ENCODE results near the gene CEND1. TPM values are rescaled to one million over a fixed set of nuclear protein-coding genes. Genes with fewer than 3 reads are reported as not detected.
A peak's percentile ranks its signal among the peaks of the same experiment; 100 is the strongest.

The CEND1 gene
- total RNA-seq, 2 donors from 2014 or later = 0.95 to 3.4 TPM

DNA sequence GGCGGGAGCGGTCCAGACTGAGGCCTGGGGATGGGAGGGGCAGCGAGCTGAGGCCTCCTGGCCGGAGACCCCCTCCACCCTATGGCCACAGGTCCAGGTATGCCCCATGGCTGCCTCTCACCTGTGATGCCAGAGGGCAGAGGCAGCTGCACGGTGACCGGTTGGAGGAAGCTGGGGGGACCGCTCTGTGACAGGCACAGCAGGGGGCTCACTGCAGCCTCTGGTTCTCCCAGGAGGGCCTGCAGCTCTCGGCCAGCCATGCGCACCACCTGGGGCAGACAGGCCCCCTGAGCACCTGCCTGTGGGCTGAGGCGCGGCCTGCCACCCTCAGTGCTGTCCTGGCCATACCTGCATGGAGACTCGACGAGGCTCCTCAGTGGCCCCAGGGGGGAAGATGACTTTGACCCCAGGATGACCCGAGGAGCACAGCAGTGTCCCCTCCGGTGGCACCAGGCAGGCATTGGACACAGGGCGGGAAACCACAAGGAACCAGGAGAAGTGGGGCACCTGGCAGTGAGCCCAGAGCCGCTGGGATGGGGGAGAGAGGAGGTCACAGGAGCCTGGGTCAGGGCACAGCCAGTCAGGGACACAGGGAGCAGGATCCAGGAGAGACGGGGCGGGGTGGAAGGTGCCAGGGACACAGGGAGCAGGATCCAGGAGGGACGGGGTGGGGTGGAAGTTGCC is 11.3 kb upstream of the CEND1 start:
- Mint-ChIP-seq H3K4me1 (ENCODE audit: low read depth in 2 of 2) (peaks cover 2 to 3% of the 10 kb centered on the region in 2 donors), H3K4me3 (no peak overlapping the region), H3K27me3 (no peaks in the 10 kb centered on the region), H3K9me3 (no peaks in the 10 kb centered on the region), H3K27ac (no peak overlapping the region), H3K36me3 (no peaks in the 10 kb centered on the region)
- DNase-seq (ENCODE audit: low spot score) = no peak
- no peak for ATAC-seq

DNA sequence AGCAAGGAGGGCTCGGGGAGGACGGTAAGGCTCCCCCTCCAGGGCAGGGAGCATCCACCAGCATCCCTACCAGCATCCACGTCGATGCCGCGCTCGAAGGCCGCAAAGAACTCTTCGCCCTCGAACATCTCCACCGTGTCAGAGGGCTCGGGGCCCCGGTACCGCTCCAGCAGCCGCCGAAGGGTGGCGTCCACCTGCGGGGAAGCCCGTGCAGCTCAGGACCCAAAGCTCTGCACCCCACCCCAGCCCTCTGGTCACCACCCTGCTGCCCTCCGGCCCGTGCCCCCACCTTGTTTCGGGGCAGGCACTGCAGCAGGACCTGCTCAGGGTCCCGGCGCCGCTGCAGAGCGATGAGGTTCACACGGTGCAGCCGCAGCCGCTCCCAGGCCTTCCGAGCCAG is 10.6 kb upstream of the CEND1 start:
- Mint-ChIP-seq H3K4me3 (no peak overlapping the region), H3K9me3 (no peaks in the 10 kb centered on the region), H3K27ac (no peak overlapping the region), H3K27me3 (no peaks in the 10 kb centered on the region), H3K4me1 (ENCODE audit: low read depth in 2 of 2) (peaks cover 7% of the 10 kb centered on the region in 2 donors), H3K36me3 (no peaks in the 10 kb centered on the region)
- no peak for ATAC-seq
- no peak for DNase-seq (ENCODE audit: low spot score)

DNA sequence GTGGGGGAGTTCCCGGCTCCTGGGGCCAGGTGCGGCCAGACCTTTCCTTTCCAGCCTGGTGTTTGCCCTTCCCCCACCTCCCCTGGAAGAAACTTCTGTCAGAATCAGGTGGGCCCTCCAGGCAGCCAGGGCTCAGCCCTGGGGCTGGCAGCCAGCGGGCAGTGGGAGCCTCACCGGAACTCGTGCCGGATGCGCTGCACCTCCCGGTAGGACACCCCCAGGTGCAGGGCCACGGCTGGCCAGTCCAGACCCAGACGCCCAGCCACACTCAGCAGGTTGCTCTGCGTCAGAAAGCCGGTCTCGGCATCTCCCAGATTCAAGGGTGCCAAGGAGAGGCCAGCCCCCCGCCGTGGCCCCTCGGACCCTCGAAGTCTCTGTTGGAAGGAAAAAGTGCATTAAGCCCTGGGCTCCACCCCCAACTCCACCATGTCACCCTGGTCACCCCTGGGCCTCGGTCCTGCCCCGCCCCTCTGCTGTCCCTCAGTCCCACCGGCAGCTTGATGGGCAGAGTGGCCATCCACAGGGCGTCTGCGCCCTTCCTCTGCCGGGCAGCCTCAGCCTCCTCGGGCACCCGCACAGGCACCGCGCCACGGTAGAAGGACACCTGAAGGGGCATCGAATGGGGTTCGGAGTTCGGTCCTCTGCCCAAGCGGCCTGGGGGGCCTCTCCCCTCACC is 9.9 kb upstream of the CEND1 start:
- no peak overlapping the region for H3K27ac Mint-ChIP-seq
- ATAC-seq (no peak), DNase-seq (ENCODE audit: low spot score) (no peak)
- H3K4me1 Mint-ChIP-seq (ENCODE audit: low read depth in 2 of 2) = peaks cover 7% of the 10 kb centered on the region in 2 donors
- H3K27me3 Mint-ChIP-seq = no peaks in the 10 kb centered on the region
- H3K4me3 Mint-ChIP-seq = no peak overlapping the region
- H3K36me3 Mint-ChIP-seq = no peaks in the 10 kb centered on the region
- H3K9me3 Mint-ChIP-seq = no peaks in the 10 kb centered on the region

DNA sequence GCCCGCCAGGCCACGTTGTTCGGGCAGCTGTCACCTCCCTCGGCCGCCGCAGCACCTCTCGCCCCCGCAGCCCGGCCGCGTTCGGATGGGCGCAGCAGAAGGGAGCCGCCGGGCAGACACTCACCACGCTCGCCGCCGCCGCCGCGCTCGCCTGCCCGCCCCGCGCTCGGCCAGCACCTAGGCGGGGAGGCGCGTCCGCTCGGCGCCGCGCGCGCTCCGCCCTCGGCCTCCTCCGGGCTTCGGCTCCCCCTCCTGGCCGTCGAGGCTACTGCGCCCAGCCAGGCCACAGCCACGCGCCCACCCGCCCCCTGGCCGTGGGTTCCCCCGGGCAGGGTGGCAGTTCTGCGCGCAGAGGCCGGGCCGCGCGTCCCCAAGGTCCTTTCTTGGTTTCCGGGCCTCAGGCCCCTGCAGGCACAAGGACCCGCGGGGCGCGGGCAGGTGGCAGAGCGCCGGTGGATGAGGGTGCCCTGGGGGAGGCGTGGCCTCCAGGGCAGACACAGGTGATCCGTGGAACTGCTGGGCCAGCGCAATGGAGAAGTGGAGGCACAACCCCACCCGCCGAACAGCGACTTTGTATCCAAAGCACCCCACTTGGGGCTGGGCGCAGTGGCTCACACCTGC is 8.3 kb upstream of the CEND1 start, which contains the start of gene SLC25A22:
Gene SLC25A22 (minus strand): TSS at position 189 of the 621 bp plus-strand sequence. CDS start 3,275 bp downstream, outside the sequence.
- Mint-ChIP-seq H3K27me3 (no peaks in the 10 kb centered on the region), H3K4me1 (ENCODE audit: low read depth in 2 of 2) (peaks cover 7% of the 10 kb centered on the region in 2 donors), H3K9me3 (no peaks in the 10 kb centered on the region), H3K27ac (peak within 1 kb of the TSS; percentile 82 to 93), H3K36me3 (no peaks in the 10 kb centered on the region), H3K4me3 (peak within 1 kb of the TSS; percentile 97)
- ATAC-seq = peak; percentile 78 to 84
- DNase-seq (ENCODE audit: low spot score) = peak; percentile 88

DNA sequence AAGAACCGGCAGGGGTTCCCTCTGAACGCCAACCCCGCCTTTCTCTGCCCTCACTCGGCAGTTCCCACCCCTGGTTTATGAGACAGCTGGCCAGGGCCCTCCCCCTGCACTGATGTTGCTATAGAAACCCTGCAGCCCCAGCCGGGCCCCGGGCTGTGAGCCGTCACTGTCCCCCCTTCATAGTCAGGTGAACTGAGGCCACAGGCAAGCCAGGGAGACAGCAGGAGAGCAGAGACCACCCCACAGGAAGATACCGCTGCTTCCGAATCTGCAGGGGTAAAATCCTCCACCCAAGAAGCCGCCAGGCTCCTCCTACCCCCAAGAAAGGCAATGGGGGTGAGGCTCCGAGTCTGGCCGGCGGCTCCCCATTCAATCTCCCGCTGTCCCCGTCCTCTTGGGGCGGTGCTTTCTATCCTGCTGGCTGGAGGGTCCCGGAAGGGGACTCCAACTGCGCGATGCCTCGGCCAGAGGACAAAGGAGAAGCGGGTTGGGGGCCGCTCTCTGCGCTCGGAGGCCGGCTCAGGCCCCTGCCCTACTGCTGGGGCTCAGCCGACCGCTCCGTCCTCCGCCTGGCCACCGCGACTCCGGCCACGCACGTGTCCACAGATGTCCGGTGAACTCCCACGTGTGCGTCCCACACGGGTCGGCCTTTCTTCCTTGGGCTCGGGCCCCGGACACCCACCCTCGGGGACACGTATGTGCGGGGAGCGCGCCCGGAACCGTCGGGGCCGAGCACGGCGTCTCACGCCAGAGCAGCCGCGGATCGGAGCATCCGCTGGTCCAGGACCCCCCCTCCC is 7.6 kb upstream of the CEND1 start:
- Mint-ChIP-seq H3K4me1 (ENCODE audit: low read depth in 2 of 2) (peaks cover 7% of the 10 kb centered on the region in 2 donors), H3K4me3 (peak overlapping the region; percentile 97), H3K9me3 (no peaks in the 10 kb centered on the region), H3K27me3 (no peaks in the 10 kb centered on the region), H3K27ac (peak overlapping the region; percentile 82 to 93), H3K36me3 (no peaks in the 10 kb centered on the region)
- peak; percentile 64 to 70 for ATAC-seq
- peak; percentile 85 for DNase-seq (ENCODE audit: low spot score)

DNA sequence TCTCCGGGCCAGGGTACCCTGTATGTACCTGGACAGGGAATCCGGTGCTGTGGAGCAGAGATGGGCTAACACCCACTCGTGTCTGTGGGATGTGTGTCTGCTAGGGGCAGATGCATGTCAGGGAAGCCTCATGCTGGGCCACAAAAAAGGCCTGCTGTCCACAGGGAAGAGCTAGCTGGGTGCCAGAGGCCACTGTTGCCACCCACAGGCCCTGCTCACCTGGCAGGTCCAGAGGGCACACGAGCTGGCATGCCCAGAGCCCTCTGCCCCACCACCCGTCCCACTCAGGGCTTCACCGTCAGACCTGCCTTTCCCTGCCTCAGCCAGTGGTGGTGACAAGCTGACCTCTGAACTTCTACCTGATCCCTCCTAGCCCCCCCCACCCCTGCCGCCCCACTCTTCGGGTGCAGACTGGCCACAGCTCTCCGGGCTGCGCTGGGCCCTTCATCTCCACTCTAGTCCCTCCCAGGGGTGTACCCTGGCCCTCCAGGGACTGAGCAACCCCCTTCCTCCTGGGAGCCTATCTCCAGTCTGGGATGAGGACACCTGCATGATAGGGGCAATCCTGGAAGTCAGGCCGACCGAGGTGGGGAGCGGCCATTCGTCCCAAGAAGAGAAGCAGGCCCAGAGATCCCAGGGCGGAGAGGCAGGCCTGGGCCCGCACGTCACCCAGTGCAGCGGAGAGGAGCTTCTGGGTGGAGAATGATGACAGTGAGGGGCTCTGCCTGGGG is 6.8 kb upstream of the CEND1 start:
- no peak for DNase-seq (ENCODE audit: low spot score)

DNA sequence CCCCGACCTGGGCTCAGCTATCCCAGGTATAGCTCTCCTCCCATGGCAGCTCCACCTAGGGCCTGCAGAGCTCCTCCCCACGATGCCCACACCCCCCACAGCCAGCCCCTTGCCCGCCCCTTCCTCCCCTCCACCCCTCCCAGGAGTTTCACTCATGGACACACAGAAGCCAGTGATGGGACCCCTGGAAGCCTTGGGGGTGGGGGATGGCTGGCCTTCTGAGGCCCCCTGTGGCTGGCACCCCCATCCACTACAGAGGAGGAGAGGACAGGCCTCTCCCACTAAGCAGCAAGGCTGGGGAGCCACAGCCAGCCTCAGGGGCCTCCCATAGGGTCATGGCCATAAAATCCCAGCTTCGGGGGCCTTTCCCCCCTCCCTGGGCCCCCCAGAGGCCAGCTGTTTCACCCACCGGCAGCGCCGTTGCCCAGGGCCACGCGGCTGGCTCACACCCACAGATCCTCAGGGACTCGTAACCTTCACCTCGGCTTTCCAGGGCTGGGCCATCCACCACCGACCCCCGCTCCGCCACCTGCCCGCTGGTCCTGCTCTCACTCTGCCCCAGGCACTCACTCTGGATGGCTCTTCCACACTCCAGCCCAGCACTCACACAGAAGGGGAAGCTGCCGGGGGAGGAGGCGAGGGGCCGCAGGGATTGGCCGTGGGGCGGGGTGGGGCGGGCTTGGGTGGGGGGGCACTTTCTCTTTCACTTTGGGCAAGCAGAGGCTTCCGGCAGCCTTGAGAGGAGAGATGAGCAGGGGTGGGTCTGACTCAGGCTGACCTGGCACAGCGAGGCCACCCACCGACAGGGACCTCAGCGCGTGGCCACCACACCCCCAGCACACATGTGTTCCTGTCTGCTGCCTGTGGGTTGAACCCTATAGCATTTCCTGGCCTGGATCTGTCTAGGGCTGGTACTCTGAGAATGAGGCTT is 6.0 kb upstream of the CEND1 start:
- H3K4me1 Mint-ChIP-seq (ENCODE audit: low read depth in 2 of 2) = peaks cover 7 to 10% of the 10 kb centered on the region in 2 donors
- no peaks in the 10 kb centered on the region for H3K36me3 Mint-ChIP-seq
- H3K27ac Mint-ChIP-seq = peak overlapping the region; percentile 82 to 93
- H3K9me3 Mint-ChIP-seq = no peaks in the 10 kb centered on the region
- H3K27me3 Mint-ChIP-seq = no peaks in the 10 kb centered on the region
- peak; percentile 91 for DNase-seq (ENCODE audit: low spot score)
- peak overlapping the region; percentile 97 for H3K4me3 Mint-ChIP-seq
- ATAC-seq = peak; percentile 83 to 86

More for the DNA sequence above, 6.8 kb upstream of the CEND1 start:
- H3K36me3 Mint-ChIP-seq = no peaks in the 10 kb centered on the region
- H3K4me1 Mint-ChIP-seq (ENCODE audit: low read depth in 2 of 2) = peaks cover 7% of the 10 kb centered on the region in 2 donors
- peak overlapping the region; percentile 82 to 93 for H3K27ac Mint-ChIP-seq
- H3K9me3 Mint-ChIP-seq = no peaks in the 10 kb centered on the region
- no peaks in the 10 kb centered on the region for H3K27me3 Mint-ChIP-seq
- ATAC-seq = no peak
- peak overlapping the region; percentile 97 for H3K4me3 Mint-ChIP-seq

DNA sequence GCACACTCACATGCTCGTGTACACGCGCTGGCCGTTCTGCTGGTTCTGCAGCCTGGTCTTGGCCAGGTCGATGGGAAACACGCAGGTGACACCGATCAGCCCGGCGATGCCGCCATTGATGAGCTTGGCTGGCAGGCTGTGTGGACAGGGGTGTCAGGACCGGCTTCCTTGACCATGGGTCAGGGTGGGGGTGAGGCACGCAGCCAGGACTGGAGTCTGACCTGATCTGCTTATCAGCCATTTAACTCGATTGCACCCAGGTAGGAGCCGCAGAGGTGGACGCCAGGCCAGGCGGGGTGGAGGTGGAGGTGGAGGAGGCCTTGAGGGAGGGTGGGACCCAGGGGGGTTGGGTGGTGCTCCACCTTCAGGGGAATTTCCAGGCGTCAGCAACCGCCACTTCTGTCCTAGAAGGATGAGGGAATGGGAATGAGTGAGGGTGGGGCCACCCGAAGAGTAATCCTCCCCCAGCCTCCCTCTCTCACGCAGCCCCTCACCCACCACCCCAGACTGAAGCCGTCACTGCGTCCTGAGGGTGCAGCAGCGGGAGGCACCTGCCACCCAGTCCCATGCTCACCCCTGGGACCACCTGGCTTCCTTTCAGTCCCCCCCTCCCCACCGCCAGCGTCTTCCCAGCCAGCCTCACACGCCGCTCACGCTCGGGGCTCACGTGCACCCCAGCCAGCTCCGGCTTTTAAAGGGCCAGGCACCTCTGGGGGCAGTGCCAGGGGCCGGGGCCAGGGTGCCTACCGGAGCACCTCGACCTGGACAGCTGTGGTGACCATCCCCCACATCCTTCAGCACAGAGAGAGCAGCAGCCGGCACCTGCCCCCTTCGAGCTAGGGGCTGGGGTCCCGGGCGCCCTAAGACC is 5.1 kb upstream of the CEND1 start:
- peaks cover 7 to 10% of the 10 kb centered on the region in 2 donors for H3K4me1 Mint-ChIP-seq (ENCODE audit: low read depth in 2 of 2)
- H3K27ac Mint-ChIP-seq = no peak overlapping the region
- no peaks in the 10 kb centered on the region for H3K36me3 Mint-ChIP-seq
- no peaks in the 10 kb centered on the region for H3K9me3 Mint-ChIP-seq
- no peaks in the 10 kb centered on the region for H3K27me3 Mint-ChIP-seq
- DNase-seq (ENCODE audit: low spot score) (no peak), ATAC-seq (no peak)
- H3K4me3 Mint-ChIP-seq = peak overlapping the region; percentile 45

DNA sequence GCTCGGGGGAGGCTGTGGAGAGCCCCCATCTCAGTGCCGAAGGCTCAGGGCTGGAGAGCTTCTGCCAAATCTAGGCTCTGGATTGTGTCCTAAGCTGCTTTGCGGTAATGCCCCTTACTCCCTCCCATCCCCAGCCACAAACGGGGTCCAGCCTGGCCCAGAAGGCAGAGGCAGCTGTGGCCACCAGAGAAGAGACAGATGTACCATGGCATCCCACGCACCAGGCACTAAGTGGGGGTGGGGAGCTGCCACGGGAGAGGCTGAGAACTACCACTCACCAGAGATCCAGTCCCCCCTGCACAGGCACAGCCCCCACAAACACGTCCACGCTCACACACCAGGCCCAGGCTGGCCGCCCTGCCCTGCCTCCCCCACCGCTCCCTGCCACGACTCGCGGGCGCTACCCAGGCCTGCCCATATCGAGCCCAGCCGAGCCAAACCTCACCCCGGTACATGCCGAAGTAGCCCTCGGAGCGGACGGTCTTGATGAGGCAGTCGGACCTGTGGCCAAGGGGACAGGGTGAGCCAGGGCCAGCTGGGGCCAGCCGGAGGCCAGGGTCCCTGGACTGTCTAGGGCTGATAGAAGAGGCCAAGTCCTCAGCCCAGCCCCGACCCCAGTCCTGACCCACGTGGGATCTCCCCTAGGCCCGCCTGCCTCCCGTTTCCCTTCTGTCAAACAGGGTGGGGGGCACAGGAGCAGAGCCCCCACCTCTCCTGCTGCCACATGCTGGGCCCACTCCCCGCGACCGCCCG is 4.3 kb upstream of the CEND1 start:
- Mint-ChIP-seq H3K36me3 (no peaks in the 10 kb centered on the region), H3K9me3 (no peaks in the 10 kb centered on the region), H3K4me3 (no peak overlapping the region), H3K4me1 (ENCODE audit: low read depth in 2 of 2) (peaks cover 7 to 10% of the 10 kb centered on the region in 2 donors), H3K27ac (no peak overlapping the region), H3K27me3 (no peaks in the 10 kb centered on the region)
- DNase-seq (ENCODE audit: low spot score) (no peak), ATAC-seq (no peak)

DNA sequence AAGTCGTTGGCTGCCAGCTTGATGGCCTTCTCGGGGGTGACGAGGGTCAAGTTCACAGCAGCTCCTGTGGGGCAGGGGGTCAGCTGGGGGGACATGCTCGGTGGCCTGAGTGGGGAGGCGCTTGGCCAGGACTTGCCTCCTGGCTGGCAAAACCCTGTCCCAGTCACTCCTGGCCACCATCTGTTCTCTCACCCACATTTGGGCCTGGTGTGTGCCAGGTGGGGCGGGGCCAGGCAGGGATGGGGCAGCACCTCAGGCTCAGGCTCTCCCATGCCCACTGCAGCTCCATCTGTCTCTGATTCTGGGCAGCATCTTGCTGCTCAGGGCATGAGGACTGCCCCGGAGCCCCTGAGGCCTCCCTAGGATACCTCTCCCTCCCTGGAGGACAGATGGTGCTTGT is 3.7 kb upstream of the CEND1 start:
- Mint-ChIP-seq H3K27me3 (no peaks in the 10 kb centered on the region), H3K27ac (no peak overlapping the region), H3K36me3 (no peaks in the 10 kb centered on the region), H3K4me1 (ENCODE audit: low read depth in 2 of 2) (peaks cover 7 to 10% of the 10 kb centered on the region in 2 donors), H3K4me3 (no peak overlapping the region), H3K9me3 (no peaks in the 10 kb centered on the region)
- DNase-seq (ENCODE audit: low spot score) (no peak), ATAC-seq (no peak)

DNA sequence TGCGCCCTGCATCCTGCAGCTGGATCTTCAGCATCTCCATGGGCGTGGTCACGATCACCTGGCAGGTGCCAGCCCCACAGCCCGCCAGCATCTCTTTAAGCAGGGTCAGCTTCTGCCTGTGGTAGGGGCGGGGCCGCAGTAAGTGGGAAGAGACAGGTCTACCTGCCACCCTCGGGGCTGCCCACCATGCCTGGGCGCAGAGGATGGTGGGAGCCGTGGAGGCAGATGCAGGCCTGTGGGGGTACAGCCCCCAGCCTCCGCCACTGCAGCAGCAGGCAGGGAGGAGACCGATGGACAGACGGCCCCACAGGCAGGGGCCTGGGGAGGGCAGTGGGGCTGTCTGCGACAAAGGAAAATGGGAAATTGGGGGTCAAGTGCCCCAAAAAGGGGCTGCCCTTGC is 3.0 kb upstream of the CEND1 start:
- no peak overlapping the region for H3K4me3 Mint-ChIP-seq
- H3K27me3 Mint-ChIP-seq = no peaks in the 10 kb centered on the region
- H3K36me3 Mint-ChIP-seq = no peaks in the 10 kb centered on the region
- DNase-seq (ENCODE audit: low spot score) (no peak), ATAC-seq (no peak)
- H3K27ac Mint-ChIP-seq = no peak overlapping the region
- no peaks in the 10 kb centered on the region for H3K9me3 Mint-ChIP-seq
- peaks cover 7 to 10% of the 10 kb centered on the region in 2 donors for H3K4me1 Mint-ChIP-seq (ENCODE audit: low read depth in 2 of 2)

All from natural killer cell treated with Interleukin-12 subunit alpha and Interleukin-12 subunit beta and Interleukin-15 and Interleukin-18, amount 100 ng/mL, for 72 hours (primary cell).